ENCODE measurements around the gene EEF1A2. TPM values are rescaled to one million over a fixed set of nuclear protein-coding genes. Genes with fewer than 3 reads are reported as not detected.

The EEF1A2 gene
- total RNA-seq, 6 experiments from 2014 or later = 1.1 to 7.2 (median 1.7) TPM

DNA sequence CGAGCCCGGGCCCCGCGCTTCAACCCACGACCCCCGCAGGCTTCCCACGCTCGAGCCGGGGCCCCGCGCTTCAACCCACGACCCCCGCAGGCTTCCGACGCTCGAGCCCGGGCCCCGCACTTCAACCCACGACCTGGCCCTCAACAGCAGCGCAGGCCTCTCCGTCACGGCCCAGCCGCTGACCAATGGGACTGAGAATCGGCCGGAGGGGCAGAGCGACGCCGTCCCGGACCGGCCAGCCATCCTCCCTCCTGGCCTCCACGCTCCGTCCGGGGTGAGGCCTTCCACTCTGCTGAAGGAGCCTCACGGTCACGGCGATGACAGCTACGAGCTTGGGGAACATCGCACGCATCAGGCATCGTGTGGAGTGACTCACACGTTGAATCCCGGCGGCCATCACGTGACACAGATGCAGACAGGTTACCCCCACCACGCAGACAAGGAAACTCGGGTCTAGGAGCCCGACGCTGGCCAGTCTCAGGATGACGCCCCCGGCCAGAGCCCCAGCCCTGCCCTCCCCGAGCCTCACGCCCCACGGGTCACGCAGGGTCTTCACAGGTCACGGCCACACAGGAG lies 32.5 kb downstream of the EEF1A2 start:
- Mint-ChIP-seq H3K4me1 (ENCODE audit: low read depth) (no peaks in the 10 kb centered on the region), H3K4me3 (no peak overlapping the region), H3K27me3 (ENCODE audit: insufficient read depth) (peaks cover 22% of the 10 kb centered on the region), H3K9me3 (no peaks in the 10 kb centered on the region), H3K27ac (no peak overlapping the region), H3K36me3 (ENCODE audit: low read depth) (no peaks in the 10 kb centered on the region)
- DNase-seq = no peak
- TF ChIP-seq CTCF (IDR thresholded peaks at IDR 0.05) = no peak

GRCh38 chr20:63465380-63466249 lies 33.3 kb downstream of the EEF1A2 start:
- peaks cover 22% of the 10 kb centered on the region for H3K27me3 Mint-ChIP-seq (ENCODE audit: insufficient read depth)
- DNase-seq = no peak
- no peak for TF ChIP-seq CTCF (IDR thresholded peaks at IDR 0.05)
- H3K4me3 Mint-ChIP-seq = no peak overlapping the region
- H3K4me1 Mint-ChIP-seq (ENCODE audit: low read depth) = no peaks in the 10 kb centered on the region
- no peaks in the 10 kb centered on the region for H3K9me3 Mint-ChIP-seq
- H3K36me3 Mint-ChIP-seq (ENCODE audit: low read depth) = no peaks in the 10 kb centered on the region
- H3K27ac Mint-ChIP-seq = no peak overlapping the region

DNA sequence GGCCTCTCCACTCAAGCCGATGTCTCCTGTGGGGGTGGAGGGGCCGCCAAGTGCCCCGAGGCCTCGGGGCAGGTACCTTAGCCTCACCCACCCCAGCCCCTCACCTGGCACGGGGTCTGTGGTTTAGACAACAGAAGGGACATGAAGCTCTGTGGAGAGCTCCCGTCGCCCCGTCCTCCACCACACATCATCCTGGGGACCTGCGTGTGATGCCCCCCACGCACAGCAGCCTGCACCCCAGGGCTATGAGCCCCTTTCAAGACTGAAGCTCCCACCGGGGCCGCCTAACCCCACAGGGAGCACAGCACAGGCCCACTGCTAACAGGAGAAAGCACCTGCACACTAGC lies 34.6 kb downstream of the EEF1A2 start:
- no peaks in the 10 kb centered on the region for H3K4me1 Mint-ChIP-seq (ENCODE audit: low read depth)
- H3K36me3 Mint-ChIP-seq (ENCODE audit: low read depth) = no peaks in the 10 kb centered on the region
- H3K9me3 Mint-ChIP-seq = no peaks in the 10 kb centered on the region
- TF ChIP-seq CTCF (IDR thresholded peaks at IDR 0.05) = no peak
- H3K27me3 Mint-ChIP-seq (ENCODE audit: insufficient read depth) = peaks cover 22% of the 10 kb centered on the region
- no peak overlapping the region for H3K27ac Mint-ChIP-seq
- H3K4me3 Mint-ChIP-seq = no peak overlapping the region
- no peak for DNase-seq

DNA sequence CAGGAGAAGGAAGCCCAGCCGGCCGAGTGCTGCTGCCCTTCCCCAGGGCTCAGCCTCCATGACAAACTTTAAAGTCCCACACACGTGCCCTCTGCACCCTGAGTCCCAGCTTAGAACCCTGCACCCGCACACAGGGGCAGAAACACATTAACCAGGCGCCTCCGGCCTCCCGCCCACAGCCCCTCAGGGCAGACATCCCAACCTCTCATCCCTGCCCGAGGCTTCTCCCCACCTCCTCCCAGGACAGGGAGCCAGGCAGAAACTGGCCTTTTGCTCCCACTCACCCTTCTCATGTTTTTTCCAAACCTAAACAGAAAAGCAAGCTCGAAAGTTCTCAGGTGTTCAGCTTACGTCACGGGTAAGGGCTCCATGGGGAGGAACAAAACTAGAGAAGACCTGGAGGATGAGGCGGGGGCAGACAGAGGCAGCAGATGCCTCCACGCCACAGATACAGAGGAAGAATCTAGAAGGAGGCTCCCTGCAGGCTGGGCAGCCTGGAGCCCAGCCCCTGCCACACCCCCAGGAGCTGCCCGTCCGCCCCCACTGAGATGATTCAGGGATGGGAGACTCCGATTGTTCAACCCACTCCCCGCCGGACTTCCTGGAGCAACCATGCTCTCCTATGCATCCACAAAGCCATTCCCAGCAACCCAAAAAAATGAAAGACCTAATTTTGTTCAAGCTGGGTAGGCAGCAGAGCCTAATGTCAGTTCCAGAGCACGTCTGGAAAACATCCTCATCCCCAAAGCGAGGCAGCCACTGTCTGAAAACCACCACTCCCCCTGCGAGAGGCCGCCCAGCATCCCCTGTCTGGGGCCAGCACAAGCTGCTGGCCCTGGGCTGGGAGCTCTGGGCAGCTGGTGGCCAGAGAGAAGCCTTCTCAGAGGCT lies 35.2 kb downstream of the EEF1A2 start:
- no peak for DNase-seq
- no peaks in the 10 kb centered on the region for H3K4me1 Mint-ChIP-seq (ENCODE audit: low read depth)
- no peak overlapping the region for H3K4me3 Mint-ChIP-seq
- TF ChIP-seq CTCF (IDR thresholded peaks at IDR 0.05) = no peak
- H3K27me3 Mint-ChIP-seq (ENCODE audit: insufficient read depth) = peaks cover 23% of the 10 kb centered on the region
- H3K36me3 Mint-ChIP-seq (ENCODE audit: low read depth) = no peaks in the 10 kb centered on the region
- no peak overlapping the region for H3K27ac Mint-ChIP-seq
- no peaks in the 10 kb centered on the region for H3K9me3 Mint-ChIP-seq

DNA sequence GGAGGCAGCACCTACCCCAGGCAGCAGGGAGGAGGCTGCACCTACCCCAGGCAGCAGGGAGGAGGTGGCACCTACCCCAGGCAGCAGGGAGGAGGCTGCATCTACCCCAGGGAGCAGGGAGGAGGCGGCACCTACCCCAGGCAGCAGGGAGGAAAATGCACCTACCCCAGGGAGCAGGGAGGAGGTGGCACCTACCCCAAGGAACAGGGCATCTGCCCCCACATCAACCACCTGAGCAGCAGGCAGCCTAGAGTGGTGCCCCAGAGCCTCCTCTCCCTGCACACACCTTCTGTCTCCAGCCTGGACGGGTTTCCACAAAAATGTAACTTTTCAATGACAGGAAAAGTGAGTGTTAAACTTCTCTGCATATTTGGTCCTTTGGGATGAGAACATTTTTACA lies 36.6 kb downstream of the EEF1A2 start:
- H3K4me1 Mint-ChIP-seq (ENCODE audit: low read depth) = no peaks in the 10 kb centered on the region
- no peak for TF ChIP-seq CTCF (IDR thresholded peaks at IDR 0.05)
- DNase-seq = no peak
- peaks cover 25% of the 10 kb centered on the region for H3K27me3 Mint-ChIP-seq (ENCODE audit: insufficient read depth)
- H3K9me3 Mint-ChIP-seq = no peaks in the 10 kb centered on the region
- H3K4me3 Mint-ChIP-seq = no peak overlapping the region
- no peaks in the 10 kb centered on the region for H3K36me3 Mint-ChIP-seq (ENCODE audit: low read depth)
- no peak overlapping the region for H3K27ac Mint-ChIP-seq

All from HFFc6 (cell line).